Measurements from ENCODE around the gene TRNT1.
A peak's percentile ranks its signal among the peaks of the same experiment; 100 is the strongest.

Gene TRNT1

GRCh38 chr3:3126477-3127431 is at the start of gene TRNT1:
TSS of gene TRNT1 (plus strand) at chr3:3126940. CDS start at chr3:3129041, 2,101 bp downstream.
- peak; percentile 81 to 89 for DNase-seq

GRCh38 chr3:3080309-3080708 is 46.4 kb upstream of the TRNT1 start:
- DNase-seq: no peak

GRCh38 chr3:3081381-3082233 is 45.1 kb upstream of the TRNT1 start:
- no peak for DNase-seq

- DNase-seq: no peak
Measured at GRCh38 chr3:3082234-3082924, 44.4 kb upstream of the TRNT1 start.

GRCh38 chr3:3084890-3085289 is 41.9 kb upstream of the TRNT1 start:
- no peak for DNase-seq

GRCh38 chr3:3085782-3086181 is 41.0 kb upstream of the TRNT1 start:
- DNase-seq: no peak

DNA sequence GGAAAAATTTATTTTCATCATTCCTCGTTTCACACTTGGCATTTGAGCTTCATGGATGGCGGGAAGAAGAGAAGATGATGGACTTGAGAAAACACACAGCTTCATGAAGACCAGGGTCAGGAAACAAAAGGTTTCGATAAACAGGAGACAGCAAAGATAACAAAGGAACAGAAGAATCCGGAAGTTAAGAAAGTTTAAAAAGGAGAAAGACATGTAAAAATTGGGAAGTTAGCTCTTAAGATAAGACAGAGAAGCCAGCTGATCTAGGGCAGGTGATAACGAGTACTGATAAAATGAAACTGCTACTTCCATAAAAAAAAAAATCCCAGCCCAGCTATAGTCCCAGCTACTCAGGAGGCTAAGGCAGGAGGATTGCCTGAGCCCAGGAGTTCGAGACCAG is 40.5 kb upstream of the TRNT1 start:
- DNase-seq: no peak

DNA sequence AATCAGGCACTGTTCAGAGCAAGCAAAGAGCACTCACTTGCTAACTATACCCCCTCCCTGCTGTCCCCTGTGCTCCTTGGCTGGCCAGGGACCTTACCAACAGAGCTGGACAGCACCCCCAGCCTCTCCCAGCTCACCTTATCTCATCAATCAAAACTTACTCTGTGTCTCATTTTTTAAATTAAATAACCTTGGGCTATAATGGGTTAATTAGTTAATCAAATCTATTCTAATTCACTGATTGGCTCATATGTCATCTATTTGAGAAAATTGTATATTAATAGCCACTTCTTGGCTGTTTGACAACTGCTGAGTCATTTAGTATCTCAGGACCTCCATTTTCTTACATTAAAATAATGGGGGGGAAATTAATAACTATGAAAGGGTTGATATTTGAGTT is 39.5 kb upstream of the TRNT1 start:
- DNase-seq: no peak

- DNase-seq: no peak
Measured at GRCh38 chr3:3087716-3088465, 38.8 kb upstream of the TRNT1 start.

GRCh38 chr3:3089017-3089416 is 37.7 kb upstream of the TRNT1 start:
- no peak for DNase-seq

DNA sequence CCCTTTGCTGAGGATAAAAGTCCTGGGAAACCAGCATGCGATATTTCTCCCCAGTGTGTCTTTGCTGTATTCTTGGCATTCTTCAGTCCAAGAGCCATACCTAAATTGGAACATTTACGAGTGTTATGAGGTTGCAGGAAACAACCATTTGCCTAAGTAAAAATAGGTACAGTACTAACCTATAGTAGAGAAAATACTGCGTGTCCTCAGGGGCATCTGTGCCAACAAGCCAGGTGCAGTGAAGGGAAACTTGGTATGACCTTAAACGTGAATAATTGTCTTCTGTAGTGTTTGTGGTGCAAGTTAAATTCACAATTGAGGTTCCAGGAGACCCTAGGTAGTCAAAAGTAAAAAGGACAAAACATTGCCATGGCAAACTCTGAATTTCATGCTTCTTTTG is 28.8 kb upstream of the TRNT1 start:
- DNase-seq: no peak

GRCh38 chr3:3101660-3102458 is 24.9 kb upstream of the TRNT1 start:
- DNase-seq: no peak

- DNase-seq: no peak
Measured at GRCh38 chr3:3102751-3103150, 24.0 kb upstream of the TRNT1 start.

- no peak for DNase-seq
Measured at GRCh38 chr3:3105246-3105645, 21.5 kb upstream of the TRNT1 start.

DNA sequence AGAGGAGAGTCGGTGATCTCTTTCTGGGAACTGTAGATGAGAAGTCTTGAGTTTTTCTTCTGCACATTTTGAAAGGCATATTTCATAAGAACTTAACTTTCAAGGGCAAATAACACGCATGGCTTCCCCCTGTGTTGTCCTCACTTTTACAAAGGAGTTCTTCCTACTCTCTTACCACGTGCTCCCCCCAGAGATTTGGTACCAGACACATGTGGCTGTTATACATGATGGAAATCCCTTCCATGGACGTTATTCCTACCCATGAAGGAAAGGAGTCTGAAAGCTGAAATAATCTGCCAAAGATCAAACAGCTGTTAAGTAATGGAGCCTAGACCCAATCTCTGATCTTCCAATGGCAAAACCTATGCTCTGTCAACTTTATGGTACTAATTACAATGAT is 20.9 kb upstream of the TRNT1 start:
- no peak for DNase-seq

DNA sequence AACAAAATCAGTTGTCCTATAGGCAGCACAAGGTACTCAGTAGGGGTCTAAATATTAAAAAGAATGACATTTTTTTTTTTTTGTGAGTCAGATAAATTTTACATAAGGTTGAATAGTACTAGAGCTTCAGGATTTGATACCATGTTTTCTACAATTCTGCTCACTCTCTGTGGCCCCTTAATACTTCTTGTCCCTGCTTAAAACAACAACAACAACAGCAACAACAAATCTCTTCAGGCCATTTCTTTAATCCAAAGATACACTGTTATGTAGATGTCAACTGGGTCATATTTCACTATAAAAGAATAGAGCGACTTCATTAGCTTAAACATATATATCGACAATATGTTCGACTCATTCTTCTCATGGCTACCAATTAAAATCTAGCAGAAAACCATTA is 19.6 kb upstream of the TRNT1 start:
- no peak for DNase-seq

DNA sequence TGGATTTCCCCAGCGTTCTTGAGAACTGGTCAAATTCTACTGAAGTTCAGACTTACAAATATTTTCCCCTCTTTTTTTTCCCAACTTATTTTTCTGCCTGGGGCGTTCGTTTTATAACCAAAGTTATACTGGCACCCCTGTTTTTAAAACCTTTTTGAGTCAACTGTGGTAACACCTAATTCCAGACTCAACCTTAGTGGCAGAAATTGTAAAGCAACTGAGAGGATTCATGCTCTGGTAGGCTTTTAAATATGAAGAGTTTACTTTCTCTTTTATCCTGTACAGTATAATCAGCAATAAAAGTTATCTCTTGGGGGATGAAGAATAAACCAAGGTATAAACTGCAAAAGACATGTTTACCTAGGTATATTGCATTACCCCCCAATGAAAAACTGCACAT is 18.9 kb upstream of the TRNT1 start:
- DNase-seq: no peak

- no peak for DNase-seq
Measured at GRCh38 chr3:3109407-3110298, 17.1 kb upstream of the TRNT1 start.

- no peak for DNase-seq
Measured at GRCh38 chr3:3110299-3110630, 16.5 kb upstream of the TRNT1 start, which contains the start of gene IL5RA. TSS of gene IL5RA (minus strand) at chr3:3110374. CDS start at chr3:3104984, 5,390 bp downstream.

- DNase-seq: no peak
Measured at GRCh38 chr3:3110749-3111361, 15.9 kb upstream of the TRNT1 start.
